Daoy (cell line): ENCODE data around the gene MAU2. TPM values are rescaled to one million over a fixed set of nuclear protein-coding genes. Genes with fewer than 3 reads are reported as not detected.

Experiments
- total RNA-seq: library from RNA; depleted of rRNA; stranded (reverse); fragments of >200 nt; shearing (Covaris generic); gene quantifications from 2 replicates; pipeline ENCODE4 v1.2.3, GENCODE V29; 2014; rRNA removed

The MAU2 gene
- total RNA-seq, 1 experiment from 2014 or later = 17.5 TPM

Other genes with a start within 250 kb of the MAU2 start
- gene TMEM161A, start 182.4 kb upstream of the MAU2 start, total RNA-seq = 26.7 and 35.8 TPM in 2 replicates
- 0.06 TPM in 1 of 2 replicates, not detected in the other for gene MEF2B, start 150.6 kb upstream of the MAU2 start, total RNA-seq
- 7.8 and 18.7 TPM in 2 replicates for gene BORCS8, start 128.7 kb upstream of the MAU2 start, total RNA-seq
- gene RFXANK, start 128.6 kb upstream of the MAU2 start, total RNA-seq = 87.1 and 109 TPM in 2 replicates
- 25.1 and 31.3 TPM in 2 replicates for gene NR2C2AP, start 117.4 kb upstream of the MAU2 start, total RNA-seq
- gene NCAN, start 108.9 kb upstream of the MAU2 start, total RNA-seq = 0.06 TPM in 1 of 2 replicates, not detected in the other
- gene TM6SF2, start 47.5 kb upstream of the MAU2 start, total RNA-seq = not detected in 2 replicates
- 20.8 and 44.8 TPM in 2 replicates for gene SUGP1, start 320 bp upstream of the MAU2 start, total RNA-seq
- 43.9 and 45.6 TPM in 2 replicates for gene GATAD2A, start 84.8 kb downstream of the MAU2 start, total RNA-seq
- 1.8 and 3.1 TPM in 2 replicates for gene TSSK6, start 194.7 kb downstream of the MAU2 start, total RNA-seq
- gene NDUFA13, start 195.4 kb downstream of the MAU2 start, total RNA-seq = 96.6 and 152 TPM in 2 replicates
- gene YJEFN3, start 208.1 kb downstream of the MAU2 start, total RNA-seq = 1.4 and 2.7 TPM in 2 replicates
- gene CILP2, start 217.4 kb downstream of the MAU2 start, total RNA-seq = 0.40 and 1.0 TPM in 2 replicates